ENCODE results near the gene ACVR2A. TPM values are rescaled to one million over a fixed set of nuclear protein-coding genes. Genes with fewer than 3 reads are reported as not detected.

ACVR2A gene
- total and polyA plus RNA-seq, 9 of the 15 experiments (the other 6 are each of a cell fraction or from before 2014, with no cell fraction given) = 1.2 to 3.9 (median 2.4) TPM

DNA sequence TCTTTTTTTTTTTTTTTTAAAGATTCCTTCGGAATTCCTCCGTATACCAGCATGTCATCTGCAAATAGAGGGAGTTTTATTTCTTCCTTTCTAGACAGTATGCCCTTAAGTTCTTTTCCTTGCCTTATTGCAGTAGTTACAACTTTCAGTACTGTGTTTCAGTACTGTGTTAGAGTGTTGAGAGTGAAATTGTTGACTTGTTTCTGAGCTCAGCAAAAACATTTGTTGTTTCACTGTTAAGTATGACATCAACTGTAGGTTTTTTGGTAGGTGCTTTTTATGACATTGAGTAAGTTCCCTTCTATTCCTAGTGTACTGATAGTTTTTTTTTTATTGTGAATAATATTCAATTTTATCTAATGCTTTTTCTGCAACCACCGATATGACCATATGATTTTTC, 43.9 kb downstream of the ACVR2A start:
- 2% methylated on average over 3 of the region's 3 CpGs for WGBS (ENCODE audit: insufficient coverage, low coverage, missing lambda C conversion rate)
- POLR2A ChIA-PET = no interaction called here
- H2AFZ ChIP-seq (ENCODE audit: low read depth, low read length) = no peak overlapping the region
- no peak overlapping the region for H3K27ac ChIP-seq (ENCODE audit: extremely low read depth, low read depth, low read length)
- no peaks in the 10 kb centered on the region for H3K9me1 ChIP-seq (ENCODE audit: control insufficient read depth, insufficient read depth, low read length)
- CTCF ChIA-PET (ENCODE audit: low intra/inter-chr PET ratio) = no interaction called here
- H3K9me3 ChIP-seq (replicated peaks; ENCODE audit: control insufficient read depth, insufficient read depth, low read depth, low read length) = no peaks in the 10 kb centered on the region
- DNase-seq (ENCODE audit: extremely low read depth in 1 of 4, low spot score in 3 of 4) (no peak), FAIRE-seq (no peak), ATAC-seq (no peak)
- no peak overlapping the region for H3K4me3 ChIP-seq
- intact Hi-C loops (cut with micrococcal nuclease) = no loop called here
- no peak for TF ChIP-seq ZNF785 (CRISPR knock-in tag; IDR thresholded peaks at IDR 0.05)
- TF ChIP-seq ATF6 (CRISPR knock-in tag; IDR thresholded peaks at IDR 0.05) = no peak
- TF ChIP-seq NELFE (IDR thresholded peaks at IDR 0.05; ENCODE audit: insufficient read depth, insufficient read length) = no peak
- no peak for TF ChIP-seq SREBF2 (CRISPR knock-in tag; IDR thresholded peaks at IDR 0.05)
- TF ChIP-seq ZNF324 (CRISPR knock-in tag; IDR thresholded peaks at IDR 0.05) = no peak
- no peak for TF ChIP-seq PHF20 (IDR thresholded peaks at IDR 0.05; ENCODE audit: partially characterized antibody)
- TF ChIP-seq HMG20A (CRISPR knock-in tag; conservative IDR thresholded peaks at IDR 0.05) = no peak
- TF ChIP-seq CXXC5 (CRISPR knock-in tag; IDR thresholded peaks at IDR 0.05) = no peak
- TF ChIP-seq DIDO1 (tag; IDR thresholded peaks at IDR 0.05; ENCODE audit: low read depth) = no peak
- H3K36me3 ChIP-seq (ENCODE audit: control insufficient read depth, insufficient read depth, low read length) = no peaks in the 10 kb centered on the region
- BruUV-seq (replicated peaks) = no TSS peak
- no peaks in the 10 kb centered on the region for H3K79me2 ChIP-seq (ENCODE audit: control insufficient read depth, insufficient read depth, low read length)
- in situ Hi-C loops (cut with MboI) = loop anchor here (25.0 kb wide), 1 partner anchor 851 kb away; no protein-coding TSS in a partner anchor
- no peaks in the 10 kb centered on the region; a peak in 1 of 5 replicates for H3K27me3 ChIP-seq (ENCODE audit: control insufficient read depth in 2 of 2, insufficient read depth in 2 of 2, low read length in 2 of 2)
- H4K20me1 ChIP-seq (replicated peaks; ENCODE audit: control insufficient read depth, insufficient read depth, low read length) = no peaks in the 10 kb centered on the region
- no peak overlapping the region for H3K9ac ChIP-seq (ENCODE audit: insufficient read depth in 1 of 2, low read depth in 2 of 2, low read length in 2 of 2)
- H3K4me1 ChIP-seq (replicated peaks in 1 of 2; ENCODE audit: control insufficient read depth in 2 of 2, insufficient read depth in 2 of 2, low read length in 2 of 2) = no peaks in the 10 kb centered on the region
- no peak overlapping the region for H3K4me2 ChIP-seq (ENCODE audit: insufficient read depth, low read length)
